KBM-7 (cell line): Measurements from ENCODE around the gene DPYSL5.
A peak's percentile ranks its signal among the peaks of the same experiment; 100 is the strongest.
"Not testable (repeated sequence)": the region's sequence is repeated elsewhere in the genome, so short reads cannot be mapped to it uniquely, and the experiment has no call there.

Source experiments
- DNase-seq: peaks from one replicate; pipeline ENCODE4 v3.0.0-alpha.2; 2015
- in situ Hi-C: fragments of 300-500 bp; cut with MboI; formaldehyde crosslinking; loops from 2 replicates; pipeline ENCODE4 v1.14.3; 2020; ENCODE audit warnings: low sequenced_read_pairs, low pct_unique_long_range_greater_than_20kb, mixed read lengths

DPYSL5 gene, protein sequence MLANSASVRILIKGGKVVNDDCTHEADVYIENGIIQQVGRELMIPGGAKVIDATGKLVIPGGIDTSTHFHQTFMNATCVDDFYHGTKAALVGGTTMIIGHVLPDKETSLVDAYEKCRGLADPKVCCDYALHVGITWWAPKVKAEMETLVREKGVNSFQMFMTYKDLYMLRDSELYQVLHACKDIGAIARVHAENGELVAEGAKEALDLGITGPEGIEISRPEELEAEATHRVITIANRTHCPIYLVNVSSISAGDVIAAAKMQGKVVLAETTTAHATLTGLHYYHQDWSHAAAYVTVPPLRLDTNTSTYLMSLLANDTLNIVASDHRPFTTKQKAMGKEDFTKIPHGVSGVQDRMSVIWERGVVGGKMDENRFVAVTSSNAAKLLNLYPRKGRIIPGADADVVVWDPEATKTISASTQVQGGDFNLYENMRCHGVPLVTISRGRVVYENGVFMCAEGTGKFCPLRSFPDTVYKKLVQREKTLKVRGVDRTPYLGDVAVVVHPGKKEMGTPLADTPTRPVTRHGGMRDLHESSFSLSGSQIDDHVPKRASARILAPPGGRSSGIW

DNA sequence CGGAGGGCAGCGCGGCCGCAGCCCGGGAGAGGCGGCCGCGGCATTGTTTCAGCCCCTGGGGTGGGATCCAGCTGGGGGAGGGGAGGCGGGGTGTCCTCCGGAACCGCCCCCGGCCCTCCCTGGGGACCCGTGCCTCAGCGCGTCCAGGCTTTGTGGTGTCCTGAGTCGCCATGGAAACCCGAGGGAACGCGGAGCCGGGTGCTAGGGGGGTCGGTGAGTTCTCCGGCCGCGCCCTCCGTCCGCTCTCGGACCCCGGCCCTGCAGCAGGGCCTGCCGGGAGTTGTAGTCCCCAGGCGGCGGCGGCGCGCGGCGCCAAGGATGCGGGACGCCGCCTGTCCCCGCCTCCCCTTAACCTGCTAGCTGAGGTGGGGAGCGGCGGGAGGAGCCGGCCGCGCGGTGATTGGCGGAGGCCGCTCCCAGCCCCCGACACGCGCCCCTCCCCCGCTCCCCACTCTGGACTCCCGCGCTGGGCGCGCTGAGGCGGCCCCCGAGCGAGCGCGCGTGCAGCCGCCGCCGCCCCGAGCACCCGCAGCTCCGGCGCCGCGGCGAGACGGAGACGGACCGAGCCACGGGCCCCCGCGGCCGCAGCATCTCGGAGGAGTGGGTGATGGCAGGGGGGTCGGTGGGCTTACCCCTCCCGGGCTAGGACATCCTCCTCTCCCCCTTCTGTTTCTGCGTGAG lies at the start of gene DPYSL5:
Gene DPYSL5 (plus strand): TSS at position 478 of the 681 bp plus-strand sequence. CDS start 50,368 bp downstream, outside the sequence.
- in situ Hi-C loops: loop anchor here (25.0 kb wide), 1 partner anchor 90 kb away; no protein-coding TSS in a partner anchor
- peak; percentile 32 for DNase-seq

GRCh38 chr2:26801328-26801727 lies 46.6 kb upstream of the DPYSL5 start:
- no peak for DNase-seq
- in situ Hi-C loops: no loop called here

DNA sequence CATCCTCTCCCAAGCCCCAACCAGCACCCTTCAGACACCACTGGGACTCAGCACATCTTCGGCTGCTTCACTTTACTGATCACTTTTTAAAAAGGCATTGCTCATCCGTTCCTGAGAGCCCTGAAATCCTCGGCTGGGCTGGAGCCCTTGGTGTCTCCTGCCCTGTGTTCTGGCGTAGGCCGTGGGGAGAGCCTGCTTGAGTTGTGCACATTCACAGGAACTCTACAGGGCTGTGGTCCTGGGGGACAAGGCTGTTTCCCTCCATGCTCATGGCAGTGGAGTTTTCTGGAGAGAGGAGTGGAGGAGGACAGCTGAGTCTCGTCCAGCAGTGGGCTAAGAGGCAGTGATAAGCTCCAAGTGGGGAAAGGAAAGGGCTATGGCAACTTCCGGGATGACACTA lies 46.1 kb upstream of the DPYSL5 start:
- no peak for DNase-seq
- in situ Hi-C loops: no loop called here

- in situ Hi-C loops: no loop called here
- DNase-seq: no peak
These were observed 42.7 kb upstream of the DPYSL5 start for GRCh38 chr2:26805241-26805676.

DNA sequence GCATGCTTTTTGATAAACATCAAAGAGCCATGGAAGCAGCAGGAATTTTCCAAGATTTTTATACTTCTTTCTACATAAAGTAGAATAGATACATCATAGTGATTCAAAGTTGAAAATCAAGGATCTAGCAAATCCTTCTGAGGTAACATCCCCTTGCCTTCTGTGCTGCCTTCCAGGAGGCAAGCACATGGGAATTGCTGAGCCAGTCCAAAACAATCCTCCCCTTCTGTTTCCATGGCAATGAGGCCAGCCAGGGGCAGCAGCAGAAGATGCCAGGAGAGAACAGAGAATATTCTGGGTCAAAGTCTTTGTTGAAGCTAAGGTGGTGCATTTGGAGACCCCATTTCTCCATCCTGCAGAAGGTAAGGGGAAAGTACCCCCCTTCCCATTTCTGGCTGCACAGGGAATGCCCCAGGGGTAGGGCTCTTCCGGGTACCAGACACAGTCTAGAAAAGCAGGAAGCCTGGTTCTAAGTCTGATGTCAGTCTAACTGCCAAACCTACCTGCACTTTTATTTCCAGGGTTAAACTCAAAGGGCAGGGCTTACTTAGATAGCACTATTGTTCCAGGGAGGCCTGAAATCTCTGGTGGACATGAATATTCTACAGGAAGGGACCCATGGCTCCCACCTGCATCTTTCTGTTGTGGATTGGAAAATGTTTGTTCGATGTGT lies 40.0 kb upstream of the DPYSL5 start:
- in situ Hi-C loops: no loop called here
- DNase-seq: peak; percentile 16

GRCh38 chr2:26809211-26809610 lies 38.7 kb upstream of the DPYSL5 start:
- in situ Hi-C loops: no loop called here
- DNase-seq: no peak

- DNase-seq: peak; percentile 87
- in situ Hi-C loops: no loop called here
These were observed 37.9 kb upstream of the DPYSL5 start for GRCh38 chr2:26809876-26810577.

- DNase-seq: no peak
- in situ Hi-C loops: no loop called here
These were observed 36.7 kb upstream of the DPYSL5 start for GRCh38 chr2:26811261-26811660.

DNA sequence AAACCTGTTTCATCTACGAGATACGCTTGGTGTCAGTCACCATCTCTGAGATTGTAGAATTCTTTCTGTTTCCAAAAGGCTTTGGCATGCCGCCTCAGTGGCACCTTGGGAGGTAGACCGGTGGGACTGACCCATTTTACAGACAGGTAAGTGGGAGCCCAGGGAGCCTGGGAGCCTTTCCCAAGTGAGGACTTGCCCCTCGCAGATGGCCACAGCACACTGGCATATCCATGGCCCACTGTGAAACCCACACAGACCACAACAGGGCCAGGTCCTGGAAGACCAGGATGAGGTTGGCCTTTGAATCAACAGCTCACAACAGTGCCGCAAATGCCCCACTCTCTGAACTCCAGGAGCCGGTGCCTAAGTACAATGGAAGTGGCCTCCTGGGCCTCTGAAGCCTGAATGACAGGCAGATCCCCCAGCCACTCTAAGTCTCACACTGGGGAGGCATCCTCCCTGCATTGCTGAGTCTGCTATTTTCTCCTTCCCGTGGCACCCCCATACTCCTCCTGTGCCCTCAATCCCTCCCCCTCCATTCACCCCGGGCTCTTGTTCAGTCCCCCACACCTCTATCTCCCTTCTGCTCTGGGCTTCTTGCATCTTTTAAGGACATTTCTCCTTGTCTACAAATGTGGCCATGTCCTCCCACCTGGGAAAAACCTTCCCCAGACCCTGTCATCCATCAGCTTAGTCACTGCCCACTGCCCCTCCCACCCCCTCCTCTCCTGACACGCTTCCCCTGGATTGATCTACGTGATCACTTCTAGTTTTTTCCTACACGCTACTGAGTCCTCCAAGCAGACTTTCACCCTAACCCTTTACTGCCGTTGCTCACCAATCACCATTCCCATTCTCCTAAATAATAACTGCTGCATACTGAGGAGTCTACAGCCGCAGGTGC lies 35.9 kb upstream of the DPYSL5 start:
- in situ Hi-C loops: no loop called here
- DNase-seq: no peak

DNA sequence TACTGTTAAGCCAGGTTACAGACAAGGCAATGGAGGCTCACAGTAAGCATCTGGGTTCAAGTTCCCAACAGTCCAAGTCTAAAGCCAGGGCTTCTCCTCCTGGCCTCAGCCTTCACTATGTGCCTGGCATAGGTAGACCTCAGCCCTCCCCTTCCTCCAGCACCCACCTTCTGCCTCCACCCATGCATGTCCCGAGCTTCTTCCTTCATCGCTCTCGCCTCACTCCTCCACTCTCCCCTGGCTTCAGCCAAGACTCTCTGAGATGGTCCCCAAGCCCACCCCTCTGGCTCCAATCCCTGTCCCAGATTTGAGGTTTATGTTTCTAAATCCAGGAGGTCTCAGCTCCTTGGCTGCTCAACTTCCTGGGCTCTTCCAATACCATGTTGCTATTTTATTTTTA lies 35.2 kb upstream of the DPYSL5 start:
- in situ Hi-C loops: no loop called here
- no peak for DNase-seq

DNA sequence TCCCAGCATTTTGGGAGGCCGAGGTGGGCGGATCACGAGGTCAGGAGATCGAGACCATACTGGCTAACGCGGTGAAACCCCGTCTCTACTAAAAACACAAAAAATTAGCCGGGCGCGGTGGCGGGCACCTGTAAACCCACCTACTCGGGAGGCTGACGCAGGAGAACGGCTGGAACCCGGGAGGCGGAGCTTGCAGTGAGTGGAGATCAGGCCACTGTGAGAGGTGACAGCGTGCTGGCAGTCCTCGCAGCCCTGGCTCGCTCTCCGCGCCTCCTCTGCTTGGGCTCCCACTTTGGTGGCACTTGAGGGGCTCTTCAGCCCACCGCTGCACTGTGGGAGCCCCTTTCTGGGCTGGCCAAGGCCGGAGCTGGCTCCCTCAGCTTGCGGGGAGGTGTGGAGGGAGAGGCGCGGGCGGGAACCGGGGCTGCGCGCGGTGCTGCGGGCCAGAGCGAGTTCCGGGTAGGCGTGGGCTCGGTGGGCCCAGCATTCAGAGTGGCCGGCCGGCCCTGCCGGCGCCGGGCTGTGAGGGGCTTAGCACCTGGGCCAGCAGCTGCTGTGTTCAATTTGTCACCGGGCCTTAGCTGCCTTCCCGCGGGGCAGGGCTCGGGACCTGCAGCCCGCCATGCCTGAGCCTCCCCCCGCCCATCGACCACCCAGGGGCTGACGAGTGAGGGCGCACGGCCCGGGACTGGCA lies 33.7 kb upstream of the DPYSL5 start:
- DNase-seq, in situ Hi-C loops: not testable (repeated sequence)

- peak; percentile 35 for DNase-seq
- in situ Hi-C loops: no loop called here
These were observed 31.0 kb upstream of the DPYSL5 start for GRCh38 chr2:26816893-26817292.

DNA sequence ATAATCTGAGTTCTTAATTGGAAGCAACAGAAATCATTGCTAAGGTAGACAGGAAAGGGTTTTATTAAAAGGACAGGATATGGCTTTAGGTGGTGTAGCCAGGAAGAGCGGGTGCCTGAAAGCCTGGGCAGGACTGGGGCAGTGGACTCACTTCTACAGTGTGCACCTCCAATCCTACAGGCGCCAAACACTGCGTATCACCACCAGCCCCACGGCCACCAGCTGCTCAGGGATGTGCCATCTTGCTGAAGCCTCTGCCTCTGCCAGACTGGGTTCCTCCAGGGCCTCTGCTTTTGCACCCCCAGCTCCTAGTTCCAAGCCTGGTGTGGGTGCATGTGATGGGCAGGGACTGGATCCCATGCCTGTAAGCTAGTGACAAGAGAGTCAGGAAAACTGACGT lies 29.7 kb upstream of the DPYSL5 start:
- in situ Hi-C loops: no loop called here
- DNase-seq: no peak

GRCh38 chr2:26818972-26819371 lies 29.0 kb upstream of the DPYSL5 start:
- in situ Hi-C loops: no loop called here
- no peak for DNase-seq

- no peak for DNase-seq
- in situ Hi-C loops: no loop called here
These were observed 27.0 kb upstream of the DPYSL5 start for GRCh38 chr2:26820932-26821331.

- DNase-seq: no peak
- in situ Hi-C loops: no loop called here
These were observed 25.1 kb upstream of the DPYSL5 start for GRCh38 chr2:26822877-26823276.

DNA sequence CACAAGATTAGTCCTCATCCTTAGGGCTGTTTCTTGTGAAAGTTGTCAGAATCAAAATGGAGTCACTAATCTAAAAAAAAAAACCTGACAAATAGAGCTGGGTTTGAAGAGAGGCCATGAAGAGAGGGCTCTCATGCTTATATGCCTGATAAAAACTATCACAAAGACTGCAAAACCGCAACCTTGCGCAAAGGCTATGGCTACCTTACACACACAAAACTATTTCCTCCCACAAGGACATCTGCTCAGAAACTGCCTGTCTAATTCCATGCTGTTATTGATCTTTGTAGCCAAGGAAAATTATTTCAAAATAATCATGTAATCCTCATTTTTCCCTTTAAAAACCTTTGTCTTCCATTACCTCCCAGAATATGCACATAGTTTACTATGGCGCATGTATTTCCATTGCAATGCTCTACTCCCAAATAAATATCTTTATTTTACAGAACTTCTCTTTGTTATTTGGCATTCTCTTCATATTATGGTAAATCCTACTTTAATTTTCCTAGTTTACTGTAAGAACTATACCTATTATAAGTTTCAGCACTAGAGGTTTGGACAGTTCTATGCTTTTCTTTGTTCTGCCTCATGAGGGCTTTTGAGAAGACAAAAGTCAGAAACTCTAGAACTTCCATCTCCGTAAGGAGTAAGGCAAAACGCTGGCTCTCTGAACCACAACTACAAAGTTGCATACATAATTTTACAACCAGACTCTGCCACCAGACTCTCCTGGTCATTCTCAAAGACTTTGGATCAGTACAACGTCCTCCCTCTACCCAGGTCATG lies 9.6 kb upstream of the DPYSL5 start:
- in situ Hi-C loops: loop anchor here (25.0 kb wide), 1 partner anchor 99 kb away; no protein-coding TSS in a partner anchor
- DNase-seq: peak; percentile 27
